ENCODE data around the gene BCKDK.

DNA sequence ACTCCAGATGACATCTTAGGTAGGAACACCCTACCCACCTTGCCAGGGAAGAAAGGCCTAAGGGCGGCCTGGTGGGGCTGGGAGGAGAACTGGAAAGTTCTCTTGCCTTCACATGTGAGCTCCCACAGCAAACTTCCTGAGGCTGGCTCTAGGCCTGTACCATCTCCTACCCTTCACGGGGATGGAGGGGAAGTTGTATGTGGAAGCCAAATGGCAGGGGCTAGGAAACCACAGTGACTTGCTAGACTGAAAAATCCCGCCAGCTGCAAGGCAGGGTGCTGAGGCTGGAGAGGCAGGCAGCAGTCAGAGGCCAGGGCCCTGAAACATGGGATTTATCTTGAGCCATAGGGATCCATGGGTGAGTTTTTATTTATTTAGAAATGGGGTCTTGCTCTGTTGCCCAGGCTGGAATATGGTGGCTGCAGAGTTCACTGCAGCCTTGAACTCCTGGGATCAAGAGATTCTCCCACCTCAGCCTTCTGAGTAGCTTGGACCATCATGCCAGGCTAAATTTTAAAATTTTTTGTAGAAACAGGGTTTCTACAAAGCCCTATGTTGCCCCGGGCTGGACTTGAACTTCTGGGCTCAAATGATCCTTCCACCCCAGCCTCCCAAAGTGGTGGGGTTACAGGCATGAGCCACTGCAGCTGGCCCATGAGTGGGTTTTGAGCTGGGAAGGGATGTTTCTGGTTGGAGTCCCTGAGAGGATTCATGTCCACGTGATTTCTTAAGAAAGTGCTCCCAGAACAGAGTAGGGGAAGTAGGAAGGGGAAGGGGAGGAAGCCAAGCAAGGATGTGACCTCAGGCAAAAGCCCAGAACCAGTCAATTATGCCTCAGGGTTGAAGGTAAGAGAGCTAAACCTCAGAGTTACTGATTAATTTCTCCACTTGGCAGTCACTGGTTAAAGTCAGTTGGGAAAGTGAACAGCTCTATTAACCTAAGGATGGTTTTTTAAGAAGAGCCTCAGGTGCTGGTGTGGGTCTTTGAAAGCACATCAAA, 5.2 kb downstream of the BCKDK start:
- TF ChIP-seq, protein P1, sequence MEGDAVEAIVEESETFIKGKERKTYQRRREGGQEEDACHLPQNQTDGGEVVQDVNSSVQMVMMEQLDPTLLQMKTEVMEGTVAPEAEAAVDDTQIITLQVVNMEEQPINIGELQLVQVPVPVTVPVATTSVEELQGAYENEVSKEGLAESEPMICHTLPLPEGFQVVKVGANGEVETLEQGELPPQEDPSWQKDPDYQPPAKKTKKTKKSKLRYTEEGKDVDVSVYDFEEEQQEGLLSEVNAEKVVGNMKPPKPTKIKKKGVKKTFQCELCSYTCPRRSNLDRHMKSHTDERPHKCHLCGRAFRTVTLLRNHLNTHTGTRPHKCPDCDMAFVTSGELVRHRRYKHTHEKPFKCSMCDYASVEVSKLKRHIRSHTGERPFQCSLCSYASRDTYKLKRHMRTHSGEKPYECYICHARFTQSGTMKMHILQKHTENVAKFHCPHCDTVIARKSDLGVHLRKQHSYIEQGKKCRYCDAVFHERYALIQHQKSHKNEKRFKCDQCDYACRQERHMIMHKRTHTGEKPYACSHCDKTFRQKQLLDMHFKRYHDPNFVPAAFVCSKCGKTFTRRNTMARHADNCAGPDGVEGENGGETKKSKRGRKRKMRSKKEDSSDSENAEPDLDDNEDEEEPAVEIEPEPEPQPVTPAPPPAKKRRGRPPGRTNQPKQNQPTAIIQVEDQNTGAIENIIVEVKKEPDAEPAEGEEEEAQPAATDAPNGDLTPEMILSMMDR (IDR thresholded peaks at IDR 0.05): no peak
- no peak for TF ChIP-seq POLR2A (IDR thresholded peaks at IDR 0.05)

Measured in esophagus squamous epithelium (tissue), 4 donors.